A549 (cell line): ENCODE results near the gene RUBCN.
"Not testable (repeated sequence)": the region's sequence is repeated elsewhere in the genome, so short reads cannot be mapped to it uniquely, and the experiment has no call there.

Experiments used
- CEBPB ChIP-seq, 2 experiments: fragments of >200 bp in 1 of 2; sonication (Bioruptor Twin) in 1 of 2; formaldehyde crosslinking in 1 of 2; IDR thresholded peaks; 2 replicates each; pipeline ENCODE4 v1.6.1; 2012 to 2016
- EP300 ChIP-seq, 2 experiments: fragments of >200 bp; sonication (Bioruptor Twin); formaldehyde crosslinking; IDR thresholded peaks; 2 replicates in 1 of 2; 3 replicates in 1 of 2; pipeline ENCODE4 v1.6.1; 2016 to 2017
- JUN ChIP-seq, 2 experiments: fragments of >200 bp; sonication (Bioruptor Twin); formaldehyde crosslinking; IDR thresholded peaks; 2 replicates in 1 of 2; 3 replicates in 1 of 2; pipeline ENCODE4 v1.6.1; 2016 to 2017
- MAFK ChIP-seq: fragments of 450-650 bp; IDR thresholded peaks from 2 replicates; pipeline ENCODE4 v1.6.1; 2014; ENCODE audit not compliant: partially characterized antibody
- POLR2A ChIP-seq: IDR thresholded peaks from 2 replicates; pipeline ENCODE4 v1.6.1; 2012; ENCODE audit warnings: mild to moderate bottlenecking, low read length
- REST ChIP-seq: fragments of 200-600 bp; sonication (generic); IDR thresholded peaks from 2 replicates; pipeline ENCODE4 v1.6.1; 2016; ENCODE audit warnings: antibody characterized with exemption, mild to moderate bottlenecking, moderate library complexity
- RFX5 ChIP-seq: fragments of 450-650 bp; IDR thresholded peaks from 2 replicates; pipeline ENCODE4 v1.7.1; 2014; ENCODE audit warnings: antibody characterized with exemption, mild to moderate bottlenecking, moderate library complexity
- TP53 ChIP-seq: fragments of 250-450 bp; sonication (Bioruptor Pico); IDR thresholded peaks from 2 replicates; pipeline ENCODE4 v1.5.0; 2021; ENCODE audit warnings: mild to moderate bottlenecking, moderate library complexity
- TF ChIP-seq, protein P1 (sequence below): fragments of >200 bp; sonication (Bioruptor Twin); formaldehyde crosslinking; IDR thresholded peaks from 3 replicates; pipeline ENCODE4 v1.5.1; 2016

- TF ChIP-seq, protein P1, sequence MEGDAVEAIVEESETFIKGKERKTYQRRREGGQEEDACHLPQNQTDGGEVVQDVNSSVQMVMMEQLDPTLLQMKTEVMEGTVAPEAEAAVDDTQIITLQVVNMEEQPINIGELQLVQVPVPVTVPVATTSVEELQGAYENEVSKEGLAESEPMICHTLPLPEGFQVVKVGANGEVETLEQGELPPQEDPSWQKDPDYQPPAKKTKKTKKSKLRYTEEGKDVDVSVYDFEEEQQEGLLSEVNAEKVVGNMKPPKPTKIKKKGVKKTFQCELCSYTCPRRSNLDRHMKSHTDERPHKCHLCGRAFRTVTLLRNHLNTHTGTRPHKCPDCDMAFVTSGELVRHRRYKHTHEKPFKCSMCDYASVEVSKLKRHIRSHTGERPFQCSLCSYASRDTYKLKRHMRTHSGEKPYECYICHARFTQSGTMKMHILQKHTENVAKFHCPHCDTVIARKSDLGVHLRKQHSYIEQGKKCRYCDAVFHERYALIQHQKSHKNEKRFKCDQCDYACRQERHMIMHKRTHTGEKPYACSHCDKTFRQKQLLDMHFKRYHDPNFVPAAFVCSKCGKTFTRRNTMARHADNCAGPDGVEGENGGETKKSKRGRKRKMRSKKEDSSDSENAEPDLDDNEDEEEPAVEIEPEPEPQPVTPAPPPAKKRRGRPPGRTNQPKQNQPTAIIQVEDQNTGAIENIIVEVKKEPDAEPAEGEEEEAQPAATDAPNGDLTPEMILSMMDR, result not testable (repeated sequence)
- TF ChIP-seq CEBPB (IDR thresholded peaks at IDR 0.05); JUN (IDR thresholded peaks at IDR 0.05); TP53; MAFK; RFX5; REST; EP300 (IDR thresholded peaks at IDR 0.05); POLR2A: not testable (repeated sequence)
Observed at GRCh38 chr3:197652860-197653259, 83.8 kb downstream of the RUBCN start.
